HEK293T (cell line): ENCODE data around the gene PANX2.

Experiments
- ARNT ChIP-seq: fragments of 450-650 bp; IDR thresholded peaks from 2 replicates; pipeline ENCODE4 v1.6.1; 2017; ENCODE audit warnings: mild to moderate bottlenecking
- BHLHE40 ChIP-seq: fragments of 450-650 bp; IDR thresholded peaks from 2 replicates; pipeline ENCODE4 v1.6.1; 2016; ENCODE audit warnings: mild to moderate bottlenecking, moderate library complexity, borderline replicate concordance
- CTBP1 ChIP-seq: fragments of 450-650 bp; IDR thresholded peaks from 2 replicates; pipeline ENCODE4 v1.6.1; 2016; ENCODE audit warnings: borderline replicate concordance
- ELF4 ChIP-seq: fragments of 450-650 bp; IDR thresholded peaks from 2 replicates; pipeline ENCODE4 v1.6.1; 2017; ENCODE audit warnings: antibody characterized with exemption
- FOXA1 ChIP-seq: fragments of 450-650 bp; IDR thresholded peaks from 2 replicates; pipeline ENCODE4 v1.6.1; 2016; ENCODE audit warnings: mild to moderate bottlenecking
- FOXK2 ChIP-seq: fragments of 450-650 bp; IDR thresholded peaks from 2 replicates; pipeline ENCODE4 v1.6.1; 2016; ENCODE audit warnings: mild to moderate bottlenecking
- FOXM1 ChIP-seq: fragments of 450-650 bp; IDR thresholded peaks from 2 replicates; pipeline ENCODE4 v1.6.1; 2017; ENCODE audit warnings: mild to moderate bottlenecking, borderline replicate concordance
- HDGF ChIP-seq: fragments of 450-650 bp; IDR thresholded peaks from 2 replicates; pipeline ENCODE4 v1.6.1; 2017; ENCODE audit warnings: antibody characterized with exemption, borderline replicate concordance
- NFRKB ChIP-seq: fragments of 450-650 bp; IDR thresholded peaks from 2 replicates; pipeline ENCODE4 v1.6.1; 2016; ENCODE audit warnings: mild to moderate bottlenecking, moderate library complexity
- SP1 ChIP-seq: fragments of 450-650 bp; IDR thresholded peaks from 2 replicates; pipeline ENCODE4 v1.6.1; 2017
- SUZ12 ChIP-seq: fragments of 450-650 bp; IDR thresholded peaks from 2 replicates; pipeline ENCODE4 v1.6.1; 2016; ENCODE audit warnings: mild to moderate bottlenecking
- TARDBP ChIP-seq: fragments of 450-650 bp; IDR thresholded peaks from 2 replicates; pipeline ENCODE4 v1.6.1; 2016
- TF ChIP-seq, protein P1 (sequence below): fragments of 450-650 bp; IDR thresholded peaks from 2 replicates; pipeline ENCODE4 v1.6.1; 2016

DNA sequence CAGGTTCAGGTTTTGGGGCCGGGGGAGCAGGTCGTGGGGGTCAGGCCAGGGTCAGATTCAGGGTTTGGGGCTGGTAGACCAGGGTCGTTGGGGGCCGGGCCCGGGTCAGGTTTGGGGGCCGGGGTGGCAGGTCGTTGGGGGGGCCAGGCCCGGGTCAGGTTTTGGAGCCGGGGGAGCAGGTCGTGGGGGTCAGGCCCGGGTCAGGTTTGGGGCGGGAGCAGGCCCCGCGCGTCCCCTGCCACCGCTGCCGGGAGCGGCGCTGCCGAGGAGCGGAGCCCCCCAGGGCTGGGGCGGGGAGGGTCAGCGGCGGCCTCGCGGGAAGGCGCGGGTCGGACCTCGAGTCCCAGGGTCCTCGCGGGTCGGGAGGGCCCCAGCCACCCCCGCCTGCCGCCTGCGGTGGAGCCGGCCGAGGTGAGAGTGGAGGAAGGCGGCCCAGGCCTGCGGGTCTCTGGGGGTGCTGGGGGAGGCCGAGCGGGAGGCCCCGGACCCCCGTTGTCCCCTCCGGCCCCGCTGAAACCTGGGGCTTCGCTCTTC, 15.7 kb downstream of the PANX2 start:
- TF ChIP-seq HDGF (no peak), SP1 (no peak), SUZ12 (no peak), CTBP1 (no peak), BHLHE40 (no peak), ARNT (no peak), FOXM1 (no peak), FOXA1 (no peak), FOXK2 (no peak), TARDBP (no peak), NFRKB (no peak), ELF4 (no peak)
- TF ChIP-seq, protein P1, sequence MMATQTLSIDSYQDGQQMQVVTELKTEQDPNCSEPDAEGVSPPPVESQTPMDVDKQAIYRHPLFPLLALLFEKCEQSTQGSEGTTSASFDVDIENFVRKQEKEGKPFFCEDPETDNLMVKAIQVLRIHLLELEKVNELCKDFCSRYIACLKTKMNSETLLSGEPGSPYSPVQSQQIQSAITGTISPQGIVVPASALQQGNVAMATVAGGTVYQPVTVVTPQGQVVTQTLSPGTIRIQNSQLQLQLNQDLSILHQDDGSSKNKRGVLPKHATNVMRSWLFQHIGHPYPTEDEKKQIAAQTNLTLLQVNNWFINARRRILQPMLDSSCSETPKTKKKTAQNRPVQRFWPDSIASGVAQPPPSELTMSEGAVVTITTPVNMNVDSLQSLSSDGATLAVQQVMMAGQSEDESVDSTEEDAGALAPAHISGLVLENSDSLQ = no peak
